Right lobe of liver (tissue), 6 donors: ENCODE measurements around the gene SCMH1. TPM values are rescaled to one million over a fixed set of nuclear protein-coding genes. Genes with fewer than 3 reads are reported as not detected.
A peak's percentile ranks its signal among the peaks of the same experiment; 100 is the strongest.

Experiments used
- ATAC-seq, 4 donors: fragments of 200-7000 bp; cut with Tn5 transposase; one replicate each; pipeline ENCODE4 v1.9.1; 2020; ENCODE audit warnings: mild to moderate bottlenecking in 4 of 4, moderate library complexity in 4 of 4
- DNase-seq, 3 donors: peaks; one replicate each; pipeline ENCODE4 v3.0.0-alpha.2; 2020
- H3K27ac ChIP-seq, 3 donors: fragments of 200-600 bp; one replicate each; pipeline ENCODE4 v1.8.0; 2022
- H3K27me3 ChIP-seq, 2 donors: fragments of 200-600 bp; one replicate each; pipeline ENCODE4 v1.8.0; 2022
- H3K36me3 ChIP-seq, 4 donors: fragments of 200-600 bp; sonication (generic) in 1 of 4; one replicate each; pipeline versions ENCODE4 v1.5.1 to v1.8.0; 2017 to 2022; ENCODE audit warnings: control low read depth in 1 of 4
- H3K4me1 ChIP-seq, 4 donors: fragments of 200-600 bp; sonication (generic) in 1 of 4; one replicate each; pipeline versions ENCODE4 v1.5.1 to v1.8.0; 2017 to 2022; ENCODE audit warnings: control low read depth in 1 of 4
- H3K4me3 ChIP-seq, 3 donors: fragments of 200-600 bp; one replicate each; pipeline ENCODE4 v1.8.0; 2022
- H3K9me3 ChIP-seq, 4 donors: fragments of 200-600 bp; sonication (generic) in 1 of 4; one replicate each; pipeline versions ENCODE4 v1.5.1 to v1.8.0; 2017 to 2022; ENCODE audit warnings: control low read depth in 1 of 4
- POLR2A ChIP-seq: fragments of 450-650 bp; IDR thresholded peaks from one replicate; pipeline ENCODE4 v1.6.1; 2017; ENCODE audit warnings: antibody characterized with exemption, mild to moderate bottlenecking
- WGBS: methylation state at CpG from one replicate; pipeline ENCODE4 v1.1.6; 2018; ENCODE audit warnings: low coverage, low lambda C conversion rate; ENCODE audit not compliant: insufficient coverage; ENCODE audit errors: missing lambda C conversion rate; 5-methylcytosine and 5-hydroxymethylcytosine counted together
- intact Hi-C, 2 donors: fragments of 100-400 bp; cut with DNase I; formaldehyde crosslinking; loops; one replicate each; pipeline versions ENCODE4 v1.11.2 to v1.14.1; 2022
- total RNA-seq, 6 experiments: library from RNA; depleted of rRNA in 2 of 6; stranded (reverse); fragments of >200 nt in 2 of 6; fragmentation: NEBNext Ultra II Directional in 3 of 6; extraction: Animal tissue kit (Norgen Biotek cat#: 25700) in 3 of 6; gene quantifications; one replicate each; pipeline versions ENCODE4 v1.1.0 to v1.2.4, GENCODE V29; 2016 to 2023
- TF ChIP-seq, protein P1 (sequence below), 4 donors: fragments of 200-600 bp in 3 of 4; fragments of 450-650 bp in 1 of 4; IDR thresholded peaks; one replicate each; pipeline versions ENCODE4 v1.5.1 to v1.8.0; 2016 to 2022; ENCODE audit warnings: antibody characterized with exemption in 4 of 4, mild to moderate bottlenecking in 2 of 4
- donor health status: DM: no; HTN: yes; CAD: no.
- donor health status: DM: no; HTN: no; CAD: no.
- donor health status: DM: no; HTN: no; CAD: no.
- donor health status: DM: no; HTN: yes; CAD: no.
- donor health status: DM: no; HTN: yes; CAD: no.

Gene SCMH1
- total RNA-seq, 6 experiments from 2014 or later, result 6.6 to 16.9 (median 13.1) TPM

DNA sequence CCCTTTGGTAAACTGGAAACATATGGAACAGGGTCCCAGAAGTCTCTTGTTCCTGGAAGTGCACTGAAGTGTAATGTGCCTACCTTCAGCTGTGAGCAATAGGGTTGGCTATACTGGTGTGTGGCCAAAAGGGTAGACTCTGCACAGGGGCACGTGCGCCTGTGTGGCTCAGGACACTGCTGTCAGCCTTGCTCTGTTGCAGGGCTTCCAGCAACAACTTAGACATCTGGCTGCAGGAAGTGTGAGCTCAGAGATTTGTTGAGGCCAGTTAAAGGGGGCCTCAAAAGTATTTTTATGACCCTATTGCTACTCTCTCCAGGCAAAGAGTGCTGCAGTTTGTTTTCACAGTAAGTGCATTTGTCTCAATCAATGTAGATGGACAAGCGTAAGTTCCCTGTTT is 255.2 kb downstream of the SCMH1 start:
- Histone ChIP-seq H3K36me3 (peaks cover 0 to 23% (median 5%) of the 10 kb centered on the region in 4 donors), H3K27me3 (no peaks in the 10 kb centered on the region), H3K27ac (peak overlapping the region; percentile 40 to 92 (median 85)), H3K4me1 (peaks cover 0 to 56% (median 11%) of the 10 kb centered on the region in 4 donors), H3K9me3 (no peaks in the 10 kb centered on the region), H3K4me3 (peak overlapping the region in 1 of 3 donors; percentile 16)
- ATAC-seq, result peak; percentile 22 to 42 (median 34)
- TF ChIP-seq, protein P1, sequence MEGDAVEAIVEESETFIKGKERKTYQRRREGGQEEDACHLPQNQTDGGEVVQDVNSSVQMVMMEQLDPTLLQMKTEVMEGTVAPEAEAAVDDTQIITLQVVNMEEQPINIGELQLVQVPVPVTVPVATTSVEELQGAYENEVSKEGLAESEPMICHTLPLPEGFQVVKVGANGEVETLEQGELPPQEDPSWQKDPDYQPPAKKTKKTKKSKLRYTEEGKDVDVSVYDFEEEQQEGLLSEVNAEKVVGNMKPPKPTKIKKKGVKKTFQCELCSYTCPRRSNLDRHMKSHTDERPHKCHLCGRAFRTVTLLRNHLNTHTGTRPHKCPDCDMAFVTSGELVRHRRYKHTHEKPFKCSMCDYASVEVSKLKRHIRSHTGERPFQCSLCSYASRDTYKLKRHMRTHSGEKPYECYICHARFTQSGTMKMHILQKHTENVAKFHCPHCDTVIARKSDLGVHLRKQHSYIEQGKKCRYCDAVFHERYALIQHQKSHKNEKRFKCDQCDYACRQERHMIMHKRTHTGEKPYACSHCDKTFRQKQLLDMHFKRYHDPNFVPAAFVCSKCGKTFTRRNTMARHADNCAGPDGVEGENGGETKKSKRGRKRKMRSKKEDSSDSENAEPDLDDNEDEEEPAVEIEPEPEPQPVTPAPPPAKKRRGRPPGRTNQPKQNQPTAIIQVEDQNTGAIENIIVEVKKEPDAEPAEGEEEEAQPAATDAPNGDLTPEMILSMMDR (IDR thresholded peaks at IDR 0.05), result no peak
- no peak for TF ChIP-seq POLR2A
- peak in 2 of 3 donors; percentile 54 to 64 for DNase-seq
- intact Hi-C loops, result no loop called here
- 33% methylated on average over 1 of the region's 3 CpGs for WGBS

DNA sequence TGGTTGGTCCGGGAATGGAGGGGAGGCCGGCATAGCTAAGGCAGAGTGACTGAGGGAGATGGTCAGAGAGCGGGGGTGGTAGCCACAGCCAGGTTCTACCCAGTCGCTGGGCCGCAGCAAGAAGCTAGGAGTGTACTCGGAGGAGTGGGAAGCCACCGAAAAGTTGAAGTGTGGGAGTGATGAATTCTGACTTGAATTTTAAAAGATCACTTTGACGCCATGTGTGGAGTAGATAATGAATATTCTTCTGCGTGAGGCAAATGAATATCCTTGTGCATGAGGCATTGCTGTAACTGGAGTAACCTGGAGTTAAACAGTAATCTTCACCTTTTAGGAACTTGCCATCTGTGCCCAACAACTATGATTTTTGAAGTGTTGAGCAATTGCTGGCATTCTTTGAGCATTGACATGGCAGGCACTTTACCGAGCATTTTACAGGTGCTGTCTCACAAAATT is 255.8 kb downstream of the SCMH1 start:
- Histone ChIP-seq H3K27ac (peak overlapping the region; percentile 40 to 92 (median 85)), H3K27me3 (no peaks in the 10 kb centered on the region), H3K4me1 (peaks cover 0 to 56% (median 11%) of the 10 kb centered on the region in 4 donors), H3K9me3 (no peaks in the 10 kb centered on the region), H3K36me3 (peaks cover 0 to 17% (median 2%) of the 10 kb centered on the region in 4 donors), H3K4me3 (peak overlapping the region in 1 of 3 donors; percentile 16)
- 66% methylated on average over 10 of the region's 10 CpGs for WGBS
- TF ChIP-seq POLR2A, result peak; percentile 9
- TF ChIP-seq, protein P1 (IDR thresholded peaks at IDR 0.05), result no peak
- intact Hi-C loops, result no loop called here
- DNase-seq, result peak in 1 of 3 donors; percentile 51
- ATAC-seq, result peak; percentile 39 to 58 (median 46)

DNA sequence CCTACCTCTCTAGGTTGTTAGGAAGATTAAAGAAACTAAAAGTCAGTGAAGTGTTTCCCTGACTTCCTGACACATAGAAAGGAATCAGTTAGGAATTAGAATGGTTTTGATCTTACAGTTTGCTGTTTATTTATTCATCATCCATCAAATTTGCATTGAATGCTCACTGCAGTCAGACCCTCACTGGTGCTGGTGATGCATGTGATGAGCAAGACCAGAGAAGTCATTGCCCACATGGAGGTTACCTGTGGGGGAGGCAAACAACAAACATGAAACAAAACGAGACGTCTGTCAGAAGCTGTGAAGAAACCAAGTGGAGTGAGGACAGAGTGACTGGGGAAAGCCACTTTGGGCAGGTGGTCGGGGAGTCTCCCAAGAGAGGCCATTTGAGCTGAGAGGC is 256.2 kb downstream of the SCMH1 start:
- ATAC-seq, result no peak
- peak overlapping the region; percentile 8 to 92 (median 85) for H3K27ac ChIP-seq
- H3K4me1 ChIP-seq, result peaks cover 0 to 56% (median 11%) of the 10 kb centered on the region in 4 donors
- peaks cover 0 to 13% (median 0%) of the 10 kb centered on the region in 4 donors for H3K36me3 ChIP-seq
- TF ChIP-seq, protein P1 (IDR thresholded peaks at IDR 0.05), result no peak
- no peak for TF ChIP-seq POLR2A
- no peak overlapping the region for H3K4me3 ChIP-seq
- no peaks in the 10 kb centered on the region for H3K27me3 ChIP-seq
- intact Hi-C loops, result no loop called here
- DNase-seq, result no peak
- 47% methylated on average over 3 of the region's 3 CpGs for WGBS
- H3K9me3 ChIP-seq, result no peaks in the 10 kb centered on the region

DNA sequence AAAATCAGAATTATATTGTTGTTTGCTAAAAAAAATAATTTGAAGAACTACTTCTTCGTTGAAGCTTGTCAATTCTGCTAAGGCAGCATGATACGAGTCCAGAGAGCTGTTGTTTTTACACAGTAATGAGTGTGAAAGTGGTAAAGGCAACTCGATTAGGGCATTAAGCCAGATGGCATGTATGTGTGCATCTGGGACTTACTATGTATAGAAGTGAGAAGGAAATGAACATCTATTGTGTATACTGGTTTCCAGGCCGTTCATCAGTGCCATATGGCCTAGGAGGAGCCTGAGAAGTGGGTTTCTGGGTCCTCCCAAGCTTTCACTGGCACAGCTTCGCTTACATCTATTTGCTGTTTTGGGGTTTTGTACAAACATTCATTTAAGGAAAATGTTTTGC is 256.9 kb downstream of the SCMH1 start:
- no peak for TF ChIP-seq POLR2A
- TF ChIP-seq, protein P1 (IDR thresholded peaks at IDR 0.05), result no peak
- Histone ChIP-seq H3K27ac (peak overlapping the region; percentile 8 to 92 (median 85)), H3K4me3 (no peak overlapping the region), H3K27me3 (no peaks in the 10 kb centered on the region), H3K4me1 (peaks cover 0 to 56% (median 11%) of the 10 kb centered on the region in 4 donors), H3K36me3 (peaks cover 0 to 7% (median 0%) of the 10 kb centered on the region in 4 donors), H3K9me3 (no peaks in the 10 kb centered on the region)
- intact Hi-C loops, result no loop called here
- DNase-seq (no peak), ATAC-seq (no peak)
- 73% methylated on average over 5 of the region's 5 CpGs for WGBS
